ENCODE results near the gene CFDP1.
A peak's percentile ranks its signal among the peaks of the same experiment; 100 is the strongest.

Gene CFDP1

GRCh38 chr16:75329943-75330342 is 103.4 kb downstream of the CFDP1 start:
- no peaks in the 10 kb centered on the region for H3K9me3 ChIP-seq
- peaks cover 4% of the 10 kb centered on the region; the same call in 1 of the 2 replicates for H3K36me3 ChIP-seq
- no peaks in the 10 kb centered on the region for H3K27me3 ChIP-seq
- H3K4me3 ChIP-seq: no peak overlapping the region
- peaks cover 89% of the 10 kb centered on the region for H4K20me1 ChIP-seq
- no peak overlapping the region for H3K9ac ChIP-seq
- no peak for TF ChIP-seq Cebpa-rat (IDR thresholded peaks at IDR 0.05)
- H3K4me2 ChIP-seq: no peak overlapping the region
- no peak overlapping the region for H3K27ac ChIP-seq
- peaks cover 30% of the 10 kb centered on the region for H3K4me1 ChIP-seq

GRCh38 chr16:75326333-75326732 is 107.0 kb downstream of the CFDP1 start:
- Histone ChIP-seq H3K9me3 (no peaks in the 10 kb centered on the region), H3K27ac (no peak overlapping the region), H3K4me1 (peaks cover 12% of the 10 kb centered on the region), H3K4me3 (no peak overlapping the region), H3K36me3 (peaks cover 13% of the 10 kb centered on the region; the same call in 1 of the 2 replicates), H4K20me1 (peaks cover 87% of the 10 kb centered on the region), H3K9ac (no peak overlapping the region), H3K27me3 (0 out of 2 replicates have a peak, but pooled peaks cover 4% of the 10 kb centered on the region), H3K4me2 (no peak overlapping the region)
- TF ChIP-seq Cebpa-rat (IDR thresholded peaks at IDR 0.05): no peak

- 0 out of 2 replicates have a peak, but pooled peaks cover 4% of the 10 kb centered on the region for H3K27me3 ChIP-seq
- H3K27ac ChIP-seq: no peak overlapping the region
- peak overlapping the region; percentile 37 for H3K4me2 ChIP-seq
These were observed 109.4 kb downstream of the CFDP1 start for GRCh38 chr16:75323933-75324332.

GRCh38 chr16:75323198-75323597 is 110.1 kb downstream of the CFDP1 start:
- Histone ChIP-seq H3K9me3 (no peaks in the 10 kb centered on the region), H3K36me3 (peaks cover 10% of the 10 kb centered on the region; the same call in 1 of the 2 replicates), H3K4me3 (no peak overlapping the region), H3K4me2 (no peak overlapping the region), H3K4me1 (peaks cover 36% of the 10 kb centered on the region), H3K27ac (no peak overlapping the region), H4K20me1 (peaks cover 94% of the 10 kb centered on the region), H3K9ac (no peak overlapping the region), H3K27me3 (0 out of 2 replicates have a peak, but pooled peaks cover 4% of the 10 kb centered on the region)
- TF ChIP-seq Cebpa-rat (IDR thresholded peaks at IDR 0.05): no peak

More at GRCh38 chr16:75323933-75324332, 109.4 kb downstream of the CFDP1 start:
- H3K4me1 ChIP-seq: peaks cover 36% of the 10 kb centered on the region
- peaks cover 9% of the 10 kb centered on the region; the same call in 1 of the 2 replicates for H3K36me3 ChIP-seq
- no peak overlapping the region for H3K4me3 ChIP-seq
- no peaks in the 10 kb centered on the region for H3K9me3 ChIP-seq
- no peak overlapping the region for H3K9ac ChIP-seq
- TF ChIP-seq Cebpa-rat (IDR thresholded peaks at IDR 0.05): no peak
- peaks cover 87% of the 10 kb centered on the region for H4K20me1 ChIP-seq

GRCh38 chr16:75322740-75323139 is 110.6 kb downstream of the CFDP1 start:
- TF ChIP-seq Cebpa-rat (IDR thresholded peaks at IDR 0.05): no peak
- Histone ChIP-seq H3K4me1 (peaks cover 36% of the 10 kb centered on the region), H3K27ac (no peak overlapping the region), H4K20me1 (peaks cover 98% of the 10 kb centered on the region), H3K9ac (no peak overlapping the region), H3K36me3 (peaks cover 14% of the 10 kb centered on the region), H3K27me3 (peaks cover 8% of the 10 kb centered on the region; the same call in 1 of the 2 replicates), H3K9me3 (no peaks in the 10 kb centered on the region), H3K4me3 (no peak overlapping the region), H3K4me2 (no peak overlapping the region)

GRCh38 chr16:75320435-75320834 is 112.9 kb downstream of the CFDP1 start:
- Histone ChIP-seq H3K9ac (no peak overlapping the region), H4K20me1 (peaks cover 94% of the 10 kb centered on the region), H3K27ac (no peak overlapping the region), H3K4me3 (no peak overlapping the region), H3K4me2 (peak overlapping the region; percentile 69), H3K27me3 (peaks cover 8% of the 10 kb centered on the region; the same call in 1 of the 2 replicates), H3K4me1 (peaks cover 36% of the 10 kb centered on the region), H3K36me3 (peaks cover 31% of the 10 kb centered on the region), H3K9me3 (no peaks in the 10 kb centered on the region)
- TF ChIP-seq Cebpa-rat (IDR thresholded peaks at IDR 0.05): no peak

- H3K9ac ChIP-seq: no peak overlapping the region
- no peak overlapping the region for H3K4me3 ChIP-seq
- H3K27ac ChIP-seq: no peak overlapping the region
- peaks cover 87% of the 10 kb centered on the region for H4K20me1 ChIP-seq
- no peak for TF ChIP-seq Cebpa-rat (IDR thresholded peaks at IDR 0.05)
- H3K9me3 ChIP-seq: no peaks in the 10 kb centered on the region
- H3K36me3 ChIP-seq: peaks cover 37% of the 10 kb centered on the region
- H3K4me2 ChIP-seq: peak overlapping the region; percentile 69
- peaks cover 36% of the 10 kb centered on the region for H3K4me1 ChIP-seq
- peaks cover 8% of the 10 kb centered on the region; the same call in 1 of the 2 replicates for H3K27me3 ChIP-seq
These were observed 113.5 kb downstream of the CFDP1 start for GRCh38 chr16:75319513-75320411.

- Histone ChIP-seq H3K36me3 (peaks cover 41% of the 10 kb centered on the region), H4K20me1 (peaks cover 83% of the 10 kb centered on the region), H3K4me3 (no peak overlapping the region), H3K4me1 (peaks cover 26% of the 10 kb centered on the region), H3K27me3 (peaks cover 8% of the 10 kb centered on the region; the same call in 1 of the 2 replicates), H3K9ac (no peak overlapping the region), H3K27ac (no peak overlapping the region), H3K9me3 (no peaks in the 10 kb centered on the region), H3K4me2 (no peak overlapping the region)
- TF ChIP-seq Cebpa-rat (IDR thresholded peaks at IDR 0.05): no peak
These were observed 114.6 kb downstream of the CFDP1 start for GRCh38 chr16:75318737-75319136.

GRCh38 chr16:75317532-75317931 is 115.8 kb downstream of the CFDP1 start:
- H3K36me3 ChIP-seq: peaks cover 48% of the 10 kb centered on the region
- peaks cover 26% of the 10 kb centered on the region for H3K4me1 ChIP-seq
- H3K27ac ChIP-seq: no peak overlapping the region
- H3K27me3 ChIP-seq: peaks cover 8% of the 10 kb centered on the region; the same call in 1 of the 2 replicates
- no peaks in the 10 kb centered on the region for H3K9me3 ChIP-seq
- H4K20me1 ChIP-seq: peaks cover 85% of the 10 kb centered on the region
- no peak overlapping the region for H3K9ac ChIP-seq
- no peak for TF ChIP-seq Cebpa-rat (IDR thresholded peaks at IDR 0.05)
- no peak overlapping the region for H3K4me3 ChIP-seq
- no peak overlapping the region for H3K4me2 ChIP-seq

GRCh38 chr16:75317101-75317522 is 116.2 kb downstream of the CFDP1 start:
- no peak overlapping the region for H3K27ac ChIP-seq
- no peak overlapping the region for H3K9ac ChIP-seq

More at GRCh38 chr16:75317101-75317522, 116.2 kb downstream of the CFDP1 start:
- Histone ChIP-seq H3K9me3 (no peaks in the 10 kb centered on the region), H3K36me3 (peaks cover 48% of the 10 kb centered on the region), H3K4me3 (no peak overlapping the region), H3K4me2 (no peak overlapping the region), H4K20me1 (peaks cover 85% of the 10 kb centered on the region), H3K4me1 (peaks cover 26% of the 10 kb centered on the region), H3K27me3 (peaks cover 8% of the 10 kb centered on the region; the same call in 1 of the 2 replicates)
- TF ChIP-seq Cebpa-rat (IDR thresholded peaks at IDR 0.05): no peak
